Measurements from ENCODE around the gene NPL. TPM values are rescaled to one million over a fixed set of nuclear protein-coding genes. Genes with fewer than 3 reads are reported as not detected.
A peak's percentile ranks its signal among the peaks of the same experiment; 100 is the strongest.

Gene NPL
- total and polyA plus RNA-seq, 2 donors (not counting 3 experiments of a cell fraction or from before 2014, with no cell fraction given): 0.14 to 0.75 TPM

DNA sequence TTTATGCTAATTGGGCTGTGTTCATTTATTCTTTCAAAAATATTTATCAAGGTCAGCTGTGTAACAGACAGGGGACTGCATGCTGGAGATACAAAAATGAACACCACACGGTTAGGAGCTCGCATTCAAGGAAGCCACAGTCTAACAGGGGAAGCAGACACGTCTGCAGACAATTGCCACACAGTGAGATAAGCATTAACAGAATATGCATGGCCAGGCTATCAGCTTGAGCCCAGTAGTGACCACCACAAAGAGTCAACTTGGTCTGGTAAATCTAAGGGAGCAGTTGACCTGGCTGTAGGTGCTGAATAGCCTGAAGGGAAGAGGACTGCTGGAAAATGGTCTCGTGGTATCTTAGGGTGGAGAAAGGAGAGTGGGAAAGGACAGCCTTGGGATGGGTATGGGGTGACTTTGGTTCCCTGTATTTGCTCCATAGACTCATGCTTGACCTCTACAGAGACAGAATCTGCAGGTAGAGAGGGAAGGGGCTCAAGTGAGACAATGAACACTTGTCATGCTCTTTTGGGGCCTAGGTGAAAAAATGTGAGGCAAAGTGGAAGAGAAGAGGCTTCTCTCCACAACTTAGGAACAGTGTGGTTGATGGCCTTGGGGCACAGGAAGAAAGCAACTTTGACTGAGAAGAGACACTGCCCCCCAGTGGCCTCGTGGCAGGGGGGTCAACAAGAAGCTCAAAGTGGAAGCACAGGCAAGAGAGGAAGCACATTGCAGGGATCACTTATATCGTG, 7.6 kb upstream of the NPL start:
- BruUV-seq (replicated peaks): no TSS peak
- no peaks in the 10 kb centered on the region for H4K20me1 ChIP-seq (replicated peaks; ENCODE audit: control insufficient read depth, extremely low read depth, insufficient read depth, low read length)
- H3K4me3 ChIP-seq (replicated peaks in 1 of 3; ENCODE audit: insufficient read depth in 1 of 3, low read depth in 1 of 3, low read length in 3 of 3): no peak overlapping the region
- no peaks in the 10 kb centered on the region for H3K9me3 ChIP-seq (replicated peaks; ENCODE audit: control insufficient read depth, insufficient read depth, low read length)
- ChIA-PET POLR2A (no interaction called here), CTCF (interaction anchor here (0.6 to 11.1 kb wide), 13 partner anchors 9 to 903 kb away, joined by 3 to 891 read pairs (median 3); partner anchors contain the start of genes RGS16 and RNASEL)
- no peaks in the 10 kb centered on the region for H3K9me1 ChIP-seq (replicated peaks; ENCODE audit: control insufficient read depth, extremely low read depth, insufficient read depth, low read length)
- H2AFZ ChIP-seq (ENCODE audit: low read depth, low read length): no peak overlapping the region
- DNase-seq (ENCODE audit: low read depth, low spot score) (peak; percentile 14), FAIRE-seq (peak; percentile 18)
- dilution Hi-C loops (cut with MboI; ENCODE audit: extremely low pct_ligation_motif_present, low sequenced_read_pairs) (no loop called here), intact Hi-C loops (cut with micrococcal nuclease) (loop anchor here (5.0 kb wide), 1 partner anchor 165 kb away; no protein-coding TSS in a partner anchor)
- H3K79me2 ChIP-seq (ENCODE audit: control insufficient read depth, insufficient read depth, low read length): no peaks in the 10 kb centered on the region
- peaks cover 10 to 20% of the 10 kb centered on the region in 2 experiments for H3K27me3 ChIP-seq (ENCODE audit: control insufficient read depth in 2 of 2, insufficient read depth in 2 of 2, low read length in 2 of 2)
- no peaks in the 10 kb centered on the region for H3K36me3 ChIP-seq (ENCODE audit: control insufficient read depth in 2 of 2, extremely low read depth in 1 of 2, insufficient read depth in 2 of 2, low read length in 2 of 2)
- TF ChIP-seq, protein P1, sequence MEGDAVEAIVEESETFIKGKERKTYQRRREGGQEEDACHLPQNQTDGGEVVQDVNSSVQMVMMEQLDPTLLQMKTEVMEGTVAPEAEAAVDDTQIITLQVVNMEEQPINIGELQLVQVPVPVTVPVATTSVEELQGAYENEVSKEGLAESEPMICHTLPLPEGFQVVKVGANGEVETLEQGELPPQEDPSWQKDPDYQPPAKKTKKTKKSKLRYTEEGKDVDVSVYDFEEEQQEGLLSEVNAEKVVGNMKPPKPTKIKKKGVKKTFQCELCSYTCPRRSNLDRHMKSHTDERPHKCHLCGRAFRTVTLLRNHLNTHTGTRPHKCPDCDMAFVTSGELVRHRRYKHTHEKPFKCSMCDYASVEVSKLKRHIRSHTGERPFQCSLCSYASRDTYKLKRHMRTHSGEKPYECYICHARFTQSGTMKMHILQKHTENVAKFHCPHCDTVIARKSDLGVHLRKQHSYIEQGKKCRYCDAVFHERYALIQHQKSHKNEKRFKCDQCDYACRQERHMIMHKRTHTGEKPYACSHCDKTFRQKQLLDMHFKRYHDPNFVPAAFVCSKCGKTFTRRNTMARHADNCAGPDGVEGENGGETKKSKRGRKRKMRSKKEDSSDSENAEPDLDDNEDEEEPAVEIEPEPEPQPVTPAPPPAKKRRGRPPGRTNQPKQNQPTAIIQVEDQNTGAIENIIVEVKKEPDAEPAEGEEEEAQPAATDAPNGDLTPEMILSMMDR (IDR thresholded peaks at IDR 0.05; ENCODE audit: extremely low read depth in 1 of 2, insufficient read depth in 1 of 2, low read depth in 1 of 2, low read length in 2 of 2): peak; percentile 41
- TF ChIP-seq, protein P2, sequence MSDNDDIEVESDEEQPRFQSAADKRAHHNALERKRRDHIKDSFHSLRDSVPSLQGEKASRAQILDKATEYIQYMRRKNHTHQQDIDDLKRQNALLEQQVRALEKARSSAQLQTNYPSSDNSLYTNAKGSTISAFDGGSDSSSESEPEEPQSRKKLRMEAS (IDR thresholded peaks at IDR 0.05; ENCODE audit: insufficient read depth, insufficient read length): no peak
- H3K4me1 ChIP-seq (ENCODE audit: control insufficient read depth, extremely low read depth, insufficient read depth, low read length): no peaks in the 10 kb centered on the region
- no peak overlapping the region for H3K27ac ChIP-seq (ENCODE audit: insufficient read depth, low read depth, low read length)
- no peak overlapping the region for H3K9ac ChIP-seq (replicated peaks; ENCODE audit: extremely low read depth, insufficient read depth, low read length)
- H3K4me2 ChIP-seq (ENCODE audit: insufficient read depth, low read length): no peak overlapping the region

DNA sequence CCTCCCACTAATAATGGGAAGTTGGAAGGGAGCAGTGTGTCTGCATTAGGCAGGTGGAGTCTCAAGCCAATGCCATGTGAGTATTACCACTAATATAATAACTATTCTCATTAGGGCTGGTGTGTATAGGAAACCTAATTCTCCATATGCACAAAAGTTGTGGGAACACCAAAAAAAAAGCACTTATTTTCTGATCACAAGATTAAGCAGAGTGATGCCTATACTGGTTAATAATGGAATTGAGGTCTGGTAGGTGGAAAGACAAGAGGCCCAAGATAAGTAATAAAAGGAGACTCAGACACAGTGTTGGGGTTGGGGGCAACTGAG, 7.0 kb upstream of the NPL start:
- Histone ChIP-seq H3K79me2 (ENCODE audit: control insufficient read depth, insufficient read depth, low read length) (no peaks in the 10 kb centered on the region), H3K27me3 (ENCODE audit: control insufficient read depth in 2 of 2, insufficient read depth in 2 of 2, low read length in 2 of 2) (peaks cover 9 to 21% of the 10 kb centered on the region in 2 experiments), H3K9me3 (replicated peaks; ENCODE audit: control insufficient read depth, insufficient read depth, low read length) (no peaks in the 10 kb centered on the region), H3K4me2 (ENCODE audit: insufficient read depth, low read length) (no peak overlapping the region), H4K20me1 (replicated peaks; ENCODE audit: control insufficient read depth, extremely low read depth, insufficient read depth, low read length) (no peaks in the 10 kb centered on the region), H3K4me3 (replicated peaks in 1 of 3; ENCODE audit: insufficient read depth in 1 of 3, low read depth in 1 of 3, low read length in 3 of 3) (no peak overlapping the region), H3K4me1 (ENCODE audit: control insufficient read depth, extremely low read depth, insufficient read depth, low read length) (no peaks in the 10 kb centered on the region), H3K9me1 (replicated peaks; ENCODE audit: control insufficient read depth, extremely low read depth, insufficient read depth, low read length) (no peaks in the 10 kb centered on the region), H3K27ac (ENCODE audit: insufficient read depth, low read depth, low read length) (no peak overlapping the region), H3K9ac (replicated peaks; ENCODE audit: extremely low read depth, insufficient read depth, low read length) (no peak overlapping the region), H2AFZ (ENCODE audit: low read depth, low read length) (no peak overlapping the region), H3K36me3 (ENCODE audit: control insufficient read depth in 2 of 2, extremely low read depth in 1 of 2, insufficient read depth in 2 of 2, low read length in 2 of 2) (no peaks in the 10 kb centered on the region)
- dilution Hi-C loops (cut with MboI; ENCODE audit: extremely low pct_ligation_motif_present, low sequenced_read_pairs): no loop called here
- FAIRE-seq: no peak
- intact Hi-C loops (cut with micrococcal nuclease): loop anchor here (5.0 kb wide), 1 partner anchor 165 kb away; no protein-coding TSS in a partner anchor
- ChIA-PET CTCF (interaction anchor here (0.6 to 11.1 kb wide), 13 partner anchors 9 to 902 kb away, joined by 3 to 891 read pairs (median 3); partner anchors contain the start of genes RGS16 and RNASEL), POLR2A (no interaction called here)
- BruUV-seq (replicated peaks): no TSS peak
- DNase-seq (ENCODE audit: low read depth, low spot score): no peak
- TF ChIP-seq POLR2AphosphoS5 (IDR thresholded peaks at IDR 0.05; ENCODE audit: insufficient read depth, low read depth, low read length) (no peak), POLR2A (IDR thresholded peaks at IDR 0.05; ENCODE audit: low read depth, low read length) (no peak), EZH2 (IDR thresholded peaks at IDR 0.05; ENCODE audit: borderline replicate concordance, low read depth, low read length, severe bottlenecking) (no peak), JUN (IDR thresholded peaks at IDR 0.05; ENCODE audit: borderline replicate concordance, insufficient read depth, insufficient read length, low read depth) (no peak), GATA2 (IDR thresholded peaks at IDR 0.05; ENCODE audit: insufficient read depth, insufficient read length, low read depth, low read length) (no peak), MYC (IDR thresholded peaks at IDR 0.05; ENCODE audit: low read depth, low read length) (no peak), FOS (IDR thresholded peaks at IDR 0.05; ENCODE audit: borderline replicate concordance, insufficient read depth, low read length) (no peak)
- TF ChIP-seq, protein P1 (IDR thresholded peaks at IDR 0.05; ENCODE audit: extremely low read depth in 1 of 2, insufficient read depth in 1 of 2, low read depth in 1 of 2, low read length in 2 of 2): no peak
- TF ChIP-seq, protein P2 (IDR thresholded peaks at IDR 0.05; ENCODE audit: insufficient read depth, insufficient read length): no peak
